NCI-H1417 treated with DMSO at 0.1 percent for 48 hours (cell line): ENCODE measurements around the gene ENPP1.

Experiments
- DNase-seq: peaks from one replicate; lab custom pipeline; 2025; lab: John Stamatoyannopoulos, UW

Gene ENPP1

DNA sequence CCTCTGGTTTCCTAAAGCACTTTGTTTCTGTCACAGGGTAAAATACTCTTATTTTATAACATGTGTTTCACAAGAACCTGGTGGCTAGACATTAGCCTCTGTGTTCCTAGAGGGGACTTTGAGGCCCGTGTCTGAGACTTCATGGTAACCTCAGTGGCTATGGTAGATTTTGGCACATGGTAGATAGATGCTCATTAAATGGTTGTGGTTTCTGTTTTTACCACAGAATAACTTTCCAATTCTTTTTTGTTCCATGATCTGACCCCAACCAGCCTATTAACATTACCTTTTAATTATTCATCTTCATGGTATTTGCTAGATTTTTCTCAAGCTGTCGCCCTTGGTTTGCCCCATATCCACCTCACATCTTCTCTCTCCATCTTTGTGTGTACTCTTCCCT is 109.0 kb downstream of the ENPP1 start:
- DNase-seq: no peak

DNA sequence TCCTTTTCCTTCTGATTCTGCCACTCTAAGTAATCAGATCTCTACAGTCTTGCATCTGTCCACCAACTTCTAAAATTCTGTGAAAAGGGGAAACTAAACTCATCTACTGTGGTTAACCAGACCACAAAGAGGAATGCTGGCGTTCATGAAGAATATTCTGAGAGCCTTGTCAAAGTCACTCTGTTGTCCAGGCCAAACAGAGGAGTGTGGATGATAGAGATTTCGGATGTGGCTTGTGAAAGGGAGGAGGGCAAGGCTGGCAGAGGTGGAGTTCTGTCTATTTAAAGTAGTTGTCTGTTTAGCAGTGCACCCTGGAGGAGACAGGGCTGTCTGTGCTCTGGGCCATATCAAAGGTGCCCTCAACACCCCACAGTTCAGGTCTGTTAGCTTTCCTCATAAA is 109.5 kb downstream of the ENPP1 start:
- no peak for DNase-seq

DNA sequence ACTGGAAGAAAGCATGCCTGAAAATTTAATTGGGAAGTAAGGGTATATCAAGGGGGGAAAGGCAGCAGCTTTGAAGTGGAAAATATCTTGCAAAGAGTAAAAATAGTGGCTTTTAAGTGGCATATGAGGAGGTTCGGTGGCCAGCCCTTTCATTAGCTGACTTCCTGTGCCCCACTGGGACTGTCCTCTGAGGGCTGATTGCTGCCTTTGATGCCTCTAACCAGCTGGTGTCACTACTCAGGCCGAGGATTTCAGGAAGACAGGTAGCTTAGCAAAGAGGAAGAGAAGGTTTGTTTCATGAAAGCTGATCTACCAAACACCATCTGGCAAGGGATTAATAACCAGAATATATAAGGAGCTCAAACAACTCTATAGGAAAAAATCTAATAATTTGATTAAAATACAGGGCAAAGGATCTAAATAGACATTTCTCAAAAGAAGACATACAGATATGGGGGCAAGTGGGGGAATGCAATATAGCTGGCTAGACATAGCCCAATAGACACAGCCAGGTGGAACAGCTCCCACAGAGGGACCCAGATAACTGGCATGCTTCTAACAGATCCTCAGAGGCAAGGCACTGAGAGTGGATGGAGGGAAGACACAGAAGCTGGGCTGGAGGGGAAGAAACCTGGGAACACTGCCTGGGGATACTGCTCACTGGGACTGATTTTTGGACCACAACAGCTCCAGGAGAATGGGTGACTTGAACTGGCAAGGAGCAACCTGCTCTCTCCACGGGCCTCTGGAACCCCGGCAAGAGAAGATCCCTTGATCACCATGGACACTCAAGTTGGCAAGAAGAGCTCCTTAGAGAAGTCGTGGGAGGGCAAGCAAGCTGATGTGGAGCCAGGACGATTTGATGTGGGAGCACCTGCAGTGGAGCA is 110.2 kb downstream of the ENPP1 start:
- no peak for DNase-seq

DNA sequence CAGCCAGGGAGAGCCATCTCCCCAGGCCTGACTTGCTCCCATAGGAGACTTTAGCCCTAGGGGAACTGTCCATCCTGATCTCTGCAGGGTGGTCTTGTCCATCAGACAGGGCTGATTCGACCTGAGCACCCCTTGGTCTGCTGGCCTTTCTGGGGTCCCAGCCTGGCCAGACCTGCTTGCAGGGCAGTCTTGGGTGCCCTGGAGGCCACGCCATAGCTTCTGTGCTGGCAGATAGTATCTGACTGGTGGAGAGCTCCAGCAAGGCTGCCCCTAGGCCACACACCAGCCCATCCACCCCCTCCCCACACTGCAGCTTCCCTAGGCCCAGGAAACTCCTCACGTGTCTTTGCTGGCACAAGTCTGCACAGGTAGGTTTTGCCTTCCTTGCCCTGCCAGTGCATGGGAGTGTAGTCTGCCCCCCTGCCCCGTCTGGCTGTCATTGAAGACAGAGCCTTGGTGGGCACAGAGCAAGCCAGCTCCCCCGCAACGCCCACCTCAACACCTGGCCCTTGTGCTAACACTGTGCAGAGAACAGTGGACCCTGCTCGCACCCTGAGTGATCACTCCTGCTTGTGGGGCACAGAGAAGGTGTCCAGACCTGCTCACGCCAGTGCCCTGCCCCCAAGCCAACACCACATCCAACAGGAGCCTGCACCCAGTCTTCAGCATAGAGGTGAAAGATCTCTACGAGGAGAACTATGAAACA is 111.0 kb downstream of the ENPP1 start:
- no peak for DNase-seq

DNA sequence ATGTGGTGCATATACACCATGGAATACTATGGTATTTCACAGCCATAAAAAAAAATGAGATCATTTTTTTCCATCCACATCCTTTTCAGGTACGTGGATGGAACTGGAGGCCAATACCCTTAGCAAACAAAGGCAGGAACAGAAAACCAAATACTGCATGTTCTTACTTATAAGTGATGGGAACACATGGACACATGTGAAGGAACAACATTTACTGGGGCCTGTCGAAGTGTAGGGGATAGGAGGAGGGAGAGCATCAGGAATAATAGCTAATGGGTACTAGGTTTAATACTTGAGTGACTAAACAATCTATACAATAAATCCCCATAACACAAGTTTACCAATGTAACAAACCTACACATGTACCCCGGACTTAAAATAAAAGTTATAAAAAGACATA is 112.8 kb downstream of the ENPP1 start:
- DNase-seq: no peak

DNA sequence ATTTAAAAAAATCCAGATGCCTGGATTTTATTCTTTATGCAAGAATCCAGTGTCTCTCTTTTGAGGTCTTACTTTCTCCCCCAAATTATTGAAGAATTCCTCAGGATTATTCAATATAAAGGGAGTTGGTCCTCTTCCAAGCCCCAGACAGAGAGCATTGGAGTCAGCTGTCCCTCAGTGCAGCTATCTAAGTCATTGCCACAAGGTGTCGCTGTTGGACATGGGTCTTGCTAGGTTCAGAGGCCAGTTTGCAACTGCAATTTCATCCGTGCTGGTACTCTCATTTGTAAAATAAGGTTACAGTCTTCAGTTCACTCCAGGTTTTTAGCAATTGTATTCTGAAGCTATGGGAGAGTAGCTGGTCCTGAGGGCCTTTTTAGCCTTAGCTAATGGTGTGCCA is 115.5 kb downstream of the ENPP1 start:
- no peak for DNase-seq

DNA sequence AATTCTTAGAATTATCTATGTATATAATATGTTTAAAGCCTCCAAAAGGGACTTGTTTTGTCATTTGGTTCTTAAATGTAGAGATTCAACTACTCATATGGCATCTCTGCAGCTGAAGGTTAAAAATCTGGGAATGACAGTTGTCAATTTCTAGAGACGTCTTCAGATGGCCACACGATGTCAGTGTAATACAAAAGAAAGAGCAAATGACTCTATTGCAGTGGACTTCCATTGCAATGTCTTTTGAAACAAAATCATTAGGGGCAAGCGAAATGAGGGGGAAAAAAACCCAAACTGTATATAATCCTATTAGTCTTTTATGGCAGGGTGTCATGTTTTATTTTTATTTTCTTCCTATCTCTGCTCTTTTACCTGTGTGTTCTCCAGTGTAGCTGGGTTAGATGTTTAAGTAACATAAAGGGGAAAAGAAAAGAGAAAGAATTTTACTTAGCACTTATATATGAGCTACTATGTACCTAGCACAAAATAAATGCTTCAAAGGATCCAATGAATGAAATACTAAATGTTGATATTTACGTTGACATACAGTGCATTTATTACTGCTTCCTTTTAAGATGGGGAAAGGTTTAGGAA is 117.2 kb downstream of the ENPP1 start:
- DNase-seq: peak; percentile 29

DNA sequence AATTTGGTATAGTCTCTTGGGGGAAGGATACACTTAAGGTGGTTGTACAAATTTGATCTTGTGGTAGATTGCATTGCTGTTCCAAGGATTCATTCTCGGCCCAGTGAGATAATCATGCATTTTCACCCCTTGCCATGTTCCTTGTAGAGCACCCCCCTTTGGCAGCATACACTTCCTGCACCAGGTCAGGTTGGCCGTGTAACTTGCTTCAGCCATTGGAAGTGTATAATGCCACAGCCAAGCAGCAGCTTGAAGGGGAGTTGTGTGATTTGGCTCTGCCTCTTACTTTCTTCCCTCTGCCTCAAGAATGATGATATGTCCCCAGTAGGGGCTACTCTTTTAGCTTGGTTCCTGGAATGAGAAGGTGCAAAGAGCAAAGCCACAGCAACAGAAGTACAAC is 121.4 kb downstream of the ENPP1 start:
- no peak for DNase-seq

DNA sequence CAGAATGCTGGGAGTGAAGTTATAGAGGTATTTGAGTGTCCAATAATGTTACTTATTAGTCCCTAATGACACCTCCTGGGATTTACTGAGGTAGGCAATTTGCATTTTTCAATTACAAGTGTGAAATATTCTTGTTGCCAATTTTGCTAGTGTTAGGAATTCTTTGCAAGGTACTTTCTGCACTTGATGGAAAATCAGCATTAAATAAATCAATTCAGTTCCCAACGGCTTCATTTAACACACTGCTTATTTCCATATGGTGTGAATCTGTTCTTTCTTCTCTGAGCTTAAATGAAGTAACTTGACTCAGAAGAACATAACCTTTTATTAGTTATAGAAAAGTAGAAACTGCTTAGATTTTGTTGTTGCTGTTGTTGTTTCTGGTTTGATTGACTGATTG is 122.2 kb downstream of the ENPP1 start:
- DNase-seq: no peak

DNA sequence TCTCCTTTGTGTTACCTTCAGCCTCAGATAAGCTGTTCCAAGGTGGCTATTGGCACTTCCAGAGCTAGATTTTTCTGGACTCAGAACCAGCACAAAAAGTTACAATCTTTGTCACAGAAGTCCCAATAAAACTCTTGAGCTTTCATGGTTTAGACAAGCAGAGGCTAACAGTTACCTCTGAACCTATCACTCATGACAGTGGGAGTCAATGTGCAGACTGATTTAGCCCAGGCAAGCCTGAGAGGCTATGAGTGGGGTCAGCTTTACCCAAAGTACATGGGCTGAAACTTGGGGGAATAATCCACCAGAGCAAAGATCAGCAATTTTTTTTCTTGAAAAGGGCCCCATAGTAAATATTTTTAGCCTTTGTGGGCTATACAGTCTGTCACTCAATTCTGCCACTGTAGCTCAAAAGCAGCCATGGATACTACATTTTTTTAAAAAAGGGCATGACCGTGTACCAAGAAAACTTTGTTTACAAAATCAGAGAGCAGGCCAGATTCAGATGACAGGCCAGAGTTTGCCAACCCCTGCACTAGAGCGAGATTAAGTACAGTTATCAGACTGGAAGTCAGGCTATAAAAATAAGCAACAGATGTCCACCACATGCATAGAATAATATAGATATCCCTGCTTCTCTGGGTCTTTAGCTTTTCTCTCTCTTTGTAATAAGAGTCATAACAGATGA is 123.4 kb downstream of the ENPP1 start:
- DNase-seq: no peak

DNA sequence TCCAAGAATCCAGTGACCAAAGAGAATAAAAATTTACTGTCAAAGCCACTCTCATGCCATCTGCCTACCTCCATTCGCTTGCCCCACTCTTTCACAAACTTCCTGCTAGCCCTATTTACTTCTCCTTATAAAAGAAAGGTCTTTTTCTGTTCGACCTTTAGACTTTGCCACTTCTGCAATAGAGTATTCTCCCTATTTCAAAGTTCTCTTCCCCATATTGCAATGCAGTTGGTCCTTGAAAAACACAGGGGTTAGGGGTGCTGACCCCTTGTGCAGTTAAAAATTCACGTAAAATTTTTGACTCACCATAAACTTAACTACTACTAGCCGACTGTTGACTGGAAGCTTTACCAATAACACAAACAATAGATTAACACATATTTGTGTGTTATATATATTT is 128.3 kb downstream of the ENPP1 start:
- no peak for DNase-seq

DNA sequence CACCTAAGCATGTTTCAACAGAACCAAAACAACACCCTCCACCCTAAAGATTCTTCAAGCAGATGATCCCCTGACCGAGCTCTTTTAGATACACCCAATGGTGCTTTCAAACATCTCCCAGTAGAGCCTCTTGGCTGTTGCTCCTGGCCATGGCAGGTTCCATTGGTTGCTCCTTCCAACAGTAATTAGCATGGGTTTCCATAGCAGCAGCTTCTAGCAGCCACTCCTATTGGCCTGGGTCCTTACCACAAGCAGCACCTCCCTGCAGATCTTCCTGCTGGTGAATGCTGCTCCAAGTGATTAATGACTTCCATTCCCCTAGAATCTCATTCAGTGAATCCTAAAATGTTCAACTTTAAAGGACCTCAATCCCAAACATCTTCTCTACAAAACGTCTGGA is 129.4 kb downstream of the ENPP1 start:
- no peak for DNase-seq

DNA sequence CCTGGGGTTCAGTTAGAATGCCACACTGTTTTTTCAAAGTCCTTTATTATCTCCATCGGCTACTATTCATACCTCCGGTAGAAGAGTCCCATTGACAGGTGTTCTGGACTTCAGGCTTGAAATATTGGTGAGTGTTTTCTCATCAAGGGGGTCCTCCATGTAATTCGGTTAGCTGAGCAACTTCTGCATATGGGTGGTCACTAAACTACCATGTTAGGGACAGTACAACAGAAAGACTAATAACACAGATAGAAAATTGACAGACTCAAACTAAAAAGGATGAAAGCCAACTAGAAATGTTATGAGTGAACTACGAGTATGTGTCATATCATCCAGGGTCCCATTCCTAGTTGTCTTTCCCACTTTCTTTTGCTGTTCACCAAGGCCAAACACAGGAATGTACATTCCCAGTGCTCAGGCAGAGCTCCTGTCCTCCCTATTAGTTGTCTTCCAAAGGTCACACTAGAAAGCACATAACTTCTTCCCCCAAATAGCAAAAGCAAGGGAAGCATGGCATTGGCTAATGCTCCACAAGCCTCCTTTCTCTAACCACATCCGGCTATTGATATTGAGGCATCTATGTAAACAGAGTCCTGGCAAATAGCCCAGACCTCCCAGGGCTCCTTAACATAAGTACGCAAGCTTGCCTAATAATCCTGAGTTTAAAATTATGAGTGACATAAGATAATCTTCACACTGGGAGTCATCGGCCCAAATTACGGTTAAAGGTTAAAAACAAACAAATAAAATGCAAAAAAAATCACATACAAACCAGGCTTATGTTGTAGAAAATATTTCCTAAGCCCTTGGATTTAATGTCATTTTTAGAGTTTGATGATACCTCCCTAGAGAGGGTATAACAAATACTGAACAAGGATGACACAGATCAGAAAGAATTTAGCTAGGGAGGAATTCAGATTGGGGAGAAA is 130.1 kb downstream of the ENPP1 start:
- no peak for DNase-seq
